Measurements from ENCODE around the gene SPATA13.

DNA sequence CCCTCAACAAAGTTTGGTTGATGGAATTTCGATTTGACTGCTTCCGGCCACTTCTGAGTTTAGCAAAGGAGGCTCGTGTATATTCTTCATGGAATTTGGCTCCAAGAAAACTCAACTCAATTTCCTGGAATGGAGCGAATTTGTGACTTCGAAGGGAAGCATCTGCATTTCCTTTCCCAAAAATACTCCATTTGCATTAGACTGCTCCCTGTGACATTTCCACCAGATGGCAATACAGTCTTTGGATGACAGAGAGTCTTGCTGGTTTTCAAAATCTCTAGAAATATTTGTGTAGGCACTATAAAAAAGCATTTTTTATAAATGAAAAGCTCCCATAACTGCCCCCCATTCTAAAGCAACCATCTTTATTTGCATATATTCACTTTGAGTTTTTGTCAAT, 152.9 kb downstream of the SPATA13 start:
- TF ChIP-seq, protein P1, sequence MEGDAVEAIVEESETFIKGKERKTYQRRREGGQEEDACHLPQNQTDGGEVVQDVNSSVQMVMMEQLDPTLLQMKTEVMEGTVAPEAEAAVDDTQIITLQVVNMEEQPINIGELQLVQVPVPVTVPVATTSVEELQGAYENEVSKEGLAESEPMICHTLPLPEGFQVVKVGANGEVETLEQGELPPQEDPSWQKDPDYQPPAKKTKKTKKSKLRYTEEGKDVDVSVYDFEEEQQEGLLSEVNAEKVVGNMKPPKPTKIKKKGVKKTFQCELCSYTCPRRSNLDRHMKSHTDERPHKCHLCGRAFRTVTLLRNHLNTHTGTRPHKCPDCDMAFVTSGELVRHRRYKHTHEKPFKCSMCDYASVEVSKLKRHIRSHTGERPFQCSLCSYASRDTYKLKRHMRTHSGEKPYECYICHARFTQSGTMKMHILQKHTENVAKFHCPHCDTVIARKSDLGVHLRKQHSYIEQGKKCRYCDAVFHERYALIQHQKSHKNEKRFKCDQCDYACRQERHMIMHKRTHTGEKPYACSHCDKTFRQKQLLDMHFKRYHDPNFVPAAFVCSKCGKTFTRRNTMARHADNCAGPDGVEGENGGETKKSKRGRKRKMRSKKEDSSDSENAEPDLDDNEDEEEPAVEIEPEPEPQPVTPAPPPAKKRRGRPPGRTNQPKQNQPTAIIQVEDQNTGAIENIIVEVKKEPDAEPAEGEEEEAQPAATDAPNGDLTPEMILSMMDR (IDR thresholded peaks at IDR 0.05), result no peak
- TF ChIP-seq POLR2A (IDR thresholded peaks at IDR 0.05) (no peak), POLR2AphosphoS5 (IDR thresholded peaks at IDR 0.05; ENCODE audit: insufficient read depth in 1 of 2, low read depth in 1 of 2) (no peak)

All from vagina (tissue), 2 donors.